Right lung (tissue), 5 donors: ENCODE data around the gene GRIK4. TPM values are rescaled to one million over a fixed set of nuclear protein-coding genes. Genes with fewer than 3 reads are reported as not detected.
A peak's percentile ranks its signal among the peaks of the same experiment; 100 is the strongest.
"Not testable (repeated sequence)": the region's sequence is repeated elsewhere in the genome, so short reads cannot be mapped to it uniquely, and the experiment has no call there.

ENCODE experiments used
- DNase-seq, 2 donors: peaks; one replicate each; pipeline ENCODE4 v3.0.0-alpha.2; 2013
- polyA plus RNA-seq, 5 donors: library from polyadenylated mRNA; unstranded; fragments of 120-200 nt; gene quantifications; one replicate each; pipeline versions ENCODE4 v1.2.1 to v1.2.3, GENCODE V29; 2013; ENCODE audit warnings: inconsistent platforms in 1 of 5, low replicate concordance in 1 of 5; ENCODE audit not compliant: insufficient read length in 5 of 5, insufficient read depth in 1 of 5

The GRIK4 gene
- polyA plus RNA-seq, 5 donors, result 6.3 to 10.2 (median 8.3) TPM

DNA sequence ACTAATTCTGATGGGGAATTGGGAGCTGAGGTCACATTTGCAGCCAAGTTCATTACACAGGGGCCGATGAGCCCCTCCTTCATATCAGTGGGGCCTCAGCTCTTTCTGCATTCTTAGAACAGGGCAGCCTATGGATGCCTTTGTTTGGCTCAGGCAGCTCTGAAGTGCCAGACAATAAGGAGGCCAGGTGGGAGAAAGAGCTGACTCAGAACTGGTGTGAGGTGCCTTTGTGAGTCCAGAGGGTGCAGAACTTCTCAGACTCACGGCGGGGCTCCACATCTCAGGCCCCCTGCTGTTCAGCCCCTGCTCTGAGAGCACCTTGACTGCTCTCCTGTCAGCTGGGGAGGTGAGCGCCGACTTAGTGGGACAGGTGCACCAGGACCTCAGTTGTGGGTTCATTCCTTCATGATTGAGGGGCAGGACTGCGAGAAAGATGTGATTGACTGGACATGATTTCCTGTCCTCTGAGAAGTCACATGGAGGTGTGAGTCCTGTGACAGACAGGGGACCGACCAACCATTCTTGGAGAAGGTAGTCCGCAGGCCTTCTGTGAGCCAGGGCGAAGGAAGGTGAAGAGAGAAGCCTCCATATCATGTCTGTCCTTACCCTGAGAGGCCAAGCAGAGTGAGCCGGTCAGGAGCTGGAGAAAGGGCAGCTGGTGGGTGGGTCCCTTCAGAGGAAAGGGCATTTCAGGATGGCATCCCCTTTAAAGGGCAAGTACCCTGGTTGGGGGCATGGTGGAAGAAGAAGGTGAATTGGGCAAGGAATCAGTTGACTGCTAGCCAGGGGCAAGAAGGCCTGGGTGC lies 267.3 kb downstream of the GRIK4 start:
- DNase-seq, result no peak

DNA sequence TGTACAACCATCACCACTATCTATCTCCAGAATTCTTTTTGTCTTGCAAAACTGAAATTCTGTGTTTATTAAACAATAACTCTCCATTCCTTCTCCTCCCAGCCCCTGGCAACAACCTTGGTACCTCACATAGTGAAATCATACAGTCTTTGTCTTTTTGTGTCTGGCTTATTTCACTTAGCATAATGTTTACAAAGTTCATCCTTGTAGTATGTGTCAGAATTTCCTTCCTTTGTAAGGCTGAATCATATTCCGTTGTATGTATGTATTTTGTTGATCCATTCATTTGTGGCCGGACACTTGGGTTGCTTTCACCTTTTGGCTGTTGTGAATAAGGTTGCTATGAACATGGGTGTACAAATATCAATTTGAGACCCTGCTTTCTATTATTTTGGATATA lies 268.7 kb downstream of the GRIK4 start:
- no peak for DNase-seq

DNA sequence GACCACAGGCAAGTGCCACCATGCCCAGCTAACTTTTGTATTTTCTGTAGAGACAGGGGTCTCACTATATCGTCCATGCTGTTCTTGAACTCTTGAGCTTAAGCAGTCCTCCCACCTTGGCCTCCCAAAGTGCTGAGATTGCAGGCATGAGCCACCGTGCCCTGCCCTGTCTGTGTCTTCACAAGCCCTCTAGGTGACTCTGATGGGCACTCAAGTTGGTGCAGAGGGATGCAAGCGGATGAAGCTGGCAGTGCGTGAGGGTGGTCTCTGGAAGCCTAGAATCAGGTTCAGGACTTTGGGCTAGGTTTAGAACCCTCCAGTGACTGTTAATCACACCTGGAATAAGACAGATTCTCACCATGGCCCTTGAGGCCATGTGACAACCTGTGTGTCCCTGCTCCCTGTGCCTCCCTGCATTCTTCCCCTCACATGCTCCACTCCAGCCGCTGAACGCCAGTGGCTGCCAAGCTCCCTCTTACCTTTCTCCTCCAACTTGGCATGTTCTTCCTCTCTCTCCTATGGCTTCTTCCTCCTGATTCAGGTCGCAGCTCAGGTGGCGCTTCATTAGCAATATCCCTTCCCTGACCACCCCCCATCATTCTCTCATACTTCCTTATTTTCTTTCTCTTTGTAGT lies 270.1 kb downstream of the GRIK4 start:
- no peak for DNase-seq

DNA sequence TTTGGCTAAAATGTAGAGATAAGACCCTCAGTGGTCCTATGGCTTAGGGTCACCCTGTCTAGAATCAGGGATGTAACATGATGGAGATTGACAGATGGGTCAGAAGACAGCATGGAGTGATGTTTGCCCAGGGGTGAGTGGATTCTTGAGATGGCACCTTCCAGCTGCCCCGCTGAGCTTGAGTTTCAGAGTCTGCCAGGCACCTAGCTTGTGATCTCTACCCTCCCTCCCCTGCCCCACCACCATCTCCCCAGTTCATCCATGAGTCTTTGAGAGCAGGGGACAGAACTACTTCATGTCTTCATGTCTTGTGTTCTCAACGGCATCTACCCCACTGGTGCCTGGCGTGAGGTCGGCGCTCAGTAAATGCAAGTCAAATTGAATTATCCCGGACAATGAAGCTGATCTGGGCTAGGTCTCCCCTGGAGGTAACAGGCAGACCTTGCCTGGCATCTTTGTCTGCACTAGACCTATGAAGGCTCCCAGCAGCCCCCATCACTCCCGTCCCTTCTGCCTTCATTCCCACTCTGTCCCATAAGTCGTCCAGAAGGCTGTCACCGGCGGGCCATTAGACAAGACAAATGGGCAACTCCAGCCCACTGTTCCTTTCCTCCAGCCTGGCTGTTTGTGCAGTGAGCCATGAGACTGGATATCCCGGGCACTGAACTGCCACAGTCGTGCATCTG lies 273.2 kb downstream of the GRIK4 start:
- no peak for DNase-seq

DNA sequence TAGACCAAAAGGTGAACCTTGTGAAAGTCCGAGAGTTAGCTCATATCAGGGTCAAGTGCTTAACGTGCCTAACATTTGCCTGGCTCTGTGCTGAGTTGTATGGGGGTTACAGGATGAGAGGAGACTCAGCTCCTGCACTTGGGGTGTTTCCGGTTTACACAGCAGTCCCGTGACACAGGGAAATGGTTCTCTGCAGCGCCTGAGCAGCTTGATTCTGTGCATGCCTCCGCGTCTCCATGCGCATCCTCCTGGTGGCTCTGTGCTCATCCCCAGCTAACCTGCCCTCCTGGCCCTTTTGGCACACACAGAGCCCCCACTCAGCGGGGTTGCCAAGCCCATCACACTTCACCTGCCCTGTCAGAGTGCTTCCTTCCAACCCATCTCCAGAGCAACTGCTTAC lies 274.0 kb downstream of the GRIK4 start:
- DNase-seq, result no peak

DNA sequence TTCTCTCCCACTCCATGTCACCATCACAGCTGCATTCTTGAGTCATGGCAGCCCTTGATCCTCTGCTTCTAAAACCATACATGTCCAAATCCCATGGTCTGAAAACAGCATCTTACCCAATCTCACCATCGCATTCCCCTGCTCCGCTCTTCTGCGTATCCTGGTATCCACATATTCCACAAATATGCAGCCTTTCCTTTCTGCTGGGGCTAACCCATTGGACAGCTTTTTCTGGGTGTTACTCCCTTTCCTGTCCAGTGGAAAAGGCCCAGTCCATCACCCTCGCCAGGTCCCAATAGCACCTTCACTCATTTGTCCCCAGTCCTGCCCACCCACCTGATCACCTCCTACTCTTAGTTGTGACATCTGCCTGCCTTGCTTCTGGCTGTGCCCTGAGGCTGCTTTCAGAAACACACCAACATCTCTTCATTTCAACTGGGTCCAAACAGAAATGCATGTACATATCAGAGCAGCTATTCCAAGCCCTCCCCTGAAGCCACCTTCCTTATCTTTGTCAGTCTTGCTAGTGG lies 274.7 kb downstream of the GRIK4 start:
- DNase-seq, result no peak

DNA sequence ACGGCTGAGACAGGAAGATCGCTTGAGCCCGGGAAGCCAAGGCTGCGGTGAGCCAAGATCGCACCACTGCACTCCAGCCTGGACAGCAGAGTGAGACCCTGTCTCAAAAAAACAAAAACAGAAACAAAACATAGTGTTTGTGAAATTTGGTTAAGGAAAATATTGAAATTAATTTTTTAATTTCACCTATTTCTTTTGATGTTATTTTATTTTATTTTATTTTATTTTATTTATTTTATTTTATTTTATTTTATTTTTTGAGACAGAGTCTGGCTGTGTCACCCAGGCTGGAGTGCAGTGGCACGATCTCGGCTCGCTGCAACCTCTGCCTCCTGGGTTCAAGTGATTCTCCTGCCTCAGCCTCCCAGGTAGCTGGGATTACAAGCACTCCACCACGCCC lies 275.7 kb downstream of the GRIK4 start:
- DNase-seq, result not testable (repeated sequence)

DNA sequence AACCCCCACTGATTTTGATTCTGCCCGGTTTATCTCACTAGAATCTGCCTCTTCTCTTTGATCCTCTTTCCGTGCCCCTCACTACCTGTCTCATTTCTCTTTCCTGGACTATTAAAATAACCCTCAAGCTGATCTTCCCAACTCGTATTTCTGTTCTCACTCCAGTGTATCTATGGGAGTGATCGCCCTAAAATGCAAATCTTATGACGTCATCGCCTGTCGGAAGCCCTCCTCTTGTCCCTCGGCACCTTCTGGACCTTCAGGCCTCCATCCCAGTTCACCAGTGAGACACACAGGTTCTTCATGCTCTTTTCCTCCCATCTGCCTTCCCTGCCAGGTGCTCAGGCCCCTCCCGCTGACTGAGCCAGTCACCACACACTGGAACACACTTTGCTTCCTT lies 277.8 kb downstream of the GRIK4 start:
- no peak for DNase-seq

DNA sequence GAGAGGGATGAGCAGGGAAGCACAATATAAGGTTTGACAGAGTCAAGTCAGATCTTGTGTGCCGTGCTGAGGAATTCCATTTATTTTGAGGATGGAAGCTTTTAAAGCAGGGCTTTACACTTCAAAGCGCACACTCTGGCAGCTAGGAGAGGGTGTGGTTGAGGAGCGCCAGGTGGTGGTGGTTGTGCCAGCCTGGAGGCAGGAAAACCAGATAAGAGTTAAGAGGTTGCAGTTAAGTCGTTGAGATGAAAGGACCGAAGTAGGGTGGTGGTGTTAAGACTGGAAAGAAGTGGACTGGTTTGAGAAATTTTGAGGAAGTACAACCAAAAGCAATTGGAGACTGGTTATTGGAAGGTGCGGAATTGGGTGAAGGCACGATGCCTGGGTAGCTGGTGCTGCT lies 280.8 kb downstream of the GRIK4 start:
- no peak for DNase-seq

DNA sequence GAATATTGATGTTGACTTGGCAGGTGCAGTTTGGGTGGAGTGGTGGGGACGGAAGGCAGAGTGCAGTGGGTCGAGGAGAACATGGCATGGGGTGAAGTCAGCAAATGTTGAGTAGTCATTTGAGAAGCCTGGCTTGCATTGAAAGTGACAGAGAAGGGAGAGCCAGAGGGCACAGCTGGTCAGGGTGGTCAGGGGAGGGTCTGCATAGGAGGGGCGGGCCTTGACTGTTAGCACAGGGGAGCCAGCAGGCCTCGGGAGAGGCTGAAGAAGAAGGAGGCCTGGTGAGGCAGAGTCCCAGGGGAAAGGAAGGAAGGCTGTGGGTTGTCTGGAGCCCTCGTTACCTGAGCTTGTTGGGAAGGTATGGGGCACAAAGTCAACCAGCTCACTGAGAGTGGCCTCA lies 281.6 kb downstream of the GRIK4 start:
- DNase-seq, result no peak

DNA sequence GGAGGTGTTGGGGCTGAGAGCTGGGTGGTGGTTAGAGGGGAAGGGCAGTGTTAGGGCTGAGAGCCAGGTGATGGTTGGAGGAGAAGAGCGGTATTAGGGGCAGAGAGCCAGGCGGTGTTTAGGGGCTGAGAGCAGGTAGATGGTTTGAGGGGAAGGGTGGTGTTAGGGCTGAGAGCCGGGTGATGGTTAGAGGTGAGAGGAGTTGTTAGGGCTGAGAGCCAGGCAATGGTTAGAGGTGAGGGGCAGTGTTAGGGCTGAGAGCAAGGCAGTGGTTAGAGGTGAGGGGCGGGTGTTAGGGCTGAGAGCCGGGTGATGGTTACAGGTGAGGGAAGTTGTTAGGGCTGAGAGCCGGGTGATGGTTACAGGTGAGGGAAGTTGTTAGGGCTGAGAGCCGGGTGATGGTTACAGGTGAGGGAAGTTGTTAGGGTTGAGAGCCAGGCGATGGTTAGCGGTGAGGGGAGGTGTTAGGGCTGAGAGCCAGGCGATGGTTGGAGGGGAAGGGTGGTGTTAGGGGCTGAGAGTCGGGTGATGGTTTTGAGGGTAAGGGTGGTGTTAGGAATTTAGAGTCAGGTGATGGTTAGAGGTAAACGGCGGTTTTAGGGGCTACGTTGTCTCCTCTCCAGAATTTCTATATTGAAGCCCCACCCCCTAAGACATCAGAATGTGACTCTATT lies 282.4 kb downstream of the GRIK4 start:
- DNase-seq, result no peak

DNA sequence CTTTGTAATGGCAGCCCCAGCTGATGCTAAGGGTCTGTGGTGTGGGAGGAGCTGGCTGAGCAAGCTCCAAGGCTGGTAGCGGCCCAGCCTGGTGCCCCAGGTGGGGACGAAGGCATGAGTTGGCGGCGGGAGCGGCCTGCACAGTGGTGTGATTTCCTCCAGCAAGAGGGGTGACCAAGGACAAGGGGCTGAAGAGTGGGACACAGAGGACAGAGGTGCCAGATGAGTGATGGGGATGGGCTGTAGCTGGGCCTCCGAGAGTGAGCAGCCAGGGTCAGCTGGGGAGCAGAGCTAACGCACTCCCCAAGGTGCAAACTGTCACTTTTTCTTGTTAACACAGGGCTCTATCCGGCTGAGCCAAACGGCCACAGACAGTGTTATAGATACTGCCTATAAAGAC lies 283.2 kb downstream of the GRIK4 start:
- DNase-seq, result no peak

DNA sequence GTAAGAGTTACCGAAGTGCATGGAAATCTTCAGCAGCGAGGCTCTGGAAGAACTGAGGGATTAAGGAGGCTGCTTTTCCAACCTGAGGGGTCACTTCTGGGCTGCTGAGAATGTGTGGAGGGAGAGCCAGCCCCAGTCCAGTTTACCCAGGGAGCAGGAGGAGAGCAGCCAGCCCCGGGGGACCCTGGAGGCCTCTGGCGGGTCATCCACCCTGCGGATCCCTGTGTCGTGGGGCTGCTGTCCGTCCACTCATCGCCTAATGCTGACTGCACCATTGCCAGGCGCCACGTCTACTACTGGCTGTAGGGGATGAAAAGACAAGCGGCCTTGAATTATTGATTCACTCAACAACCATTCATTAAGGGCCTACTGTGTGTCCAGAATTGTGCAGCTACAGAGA lies 283.6 kb downstream of the GRIK4 start:
- DNase-seq, result no peak

DNA sequence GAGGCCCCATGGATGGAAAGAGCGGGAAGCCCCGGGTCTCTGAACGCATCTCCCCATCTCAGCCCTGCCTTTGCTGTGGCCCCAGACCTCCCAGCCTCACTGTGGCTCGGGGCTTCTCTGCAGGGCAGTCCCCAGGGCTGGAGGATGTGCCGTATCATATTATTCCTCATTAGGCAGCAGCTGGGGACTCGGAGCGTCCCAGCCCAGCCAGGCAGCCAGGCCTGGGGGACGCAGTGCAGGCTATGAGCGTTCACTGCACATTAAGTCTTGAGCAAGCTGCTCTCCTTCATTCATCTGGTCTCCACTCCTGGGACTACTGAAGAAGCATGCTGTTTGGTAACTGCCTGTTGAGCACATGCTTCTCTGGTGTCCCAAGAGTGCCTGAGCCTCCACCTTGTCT lies 285.6 kb downstream of the GRIK4 start:
- peak; percentile 11 to 12 for DNase-seq

DNA sequence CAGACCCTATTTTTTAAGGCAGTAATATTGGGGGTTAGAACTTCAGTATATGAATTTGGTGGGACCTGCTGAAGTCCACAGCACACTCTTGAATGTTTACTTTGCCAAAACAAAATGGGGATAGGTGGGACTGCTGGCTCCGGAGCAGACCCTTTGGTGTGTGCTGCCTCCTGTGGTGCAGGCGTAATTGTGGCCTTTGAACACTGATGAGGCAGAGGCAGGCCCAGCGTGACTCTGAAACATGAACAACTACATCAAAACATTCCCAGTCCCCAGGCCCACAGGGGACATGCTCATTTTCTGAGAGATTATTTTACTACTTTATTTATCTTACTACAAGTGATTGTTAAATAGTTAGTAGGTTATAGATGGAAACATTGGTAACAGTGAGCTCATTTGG lies 287.3 kb downstream of the GRIK4 start:
- DNase-seq, result no peak

DNA sequence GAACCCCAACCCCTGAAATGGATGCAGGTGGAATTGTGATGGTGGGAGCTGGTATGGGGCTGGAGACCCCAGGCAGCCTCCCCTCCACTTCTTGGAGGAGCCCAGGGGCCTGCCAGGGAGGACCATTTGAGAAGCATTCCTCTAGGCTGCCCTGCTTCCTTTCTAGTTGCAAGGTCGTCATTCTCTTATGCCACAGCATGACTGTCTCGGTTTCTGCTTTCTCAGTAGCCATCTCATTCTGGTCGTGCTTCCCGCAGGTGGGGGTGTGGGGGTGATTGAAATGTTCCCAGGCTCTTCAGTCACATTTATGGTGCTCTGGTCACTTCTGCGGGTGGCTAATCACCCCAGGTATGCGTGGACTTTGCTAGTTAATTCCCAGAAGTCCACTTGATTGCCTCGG lies 288.7 kb downstream of the GRIK4 start:
- DNase-seq, result no peak

DNA sequence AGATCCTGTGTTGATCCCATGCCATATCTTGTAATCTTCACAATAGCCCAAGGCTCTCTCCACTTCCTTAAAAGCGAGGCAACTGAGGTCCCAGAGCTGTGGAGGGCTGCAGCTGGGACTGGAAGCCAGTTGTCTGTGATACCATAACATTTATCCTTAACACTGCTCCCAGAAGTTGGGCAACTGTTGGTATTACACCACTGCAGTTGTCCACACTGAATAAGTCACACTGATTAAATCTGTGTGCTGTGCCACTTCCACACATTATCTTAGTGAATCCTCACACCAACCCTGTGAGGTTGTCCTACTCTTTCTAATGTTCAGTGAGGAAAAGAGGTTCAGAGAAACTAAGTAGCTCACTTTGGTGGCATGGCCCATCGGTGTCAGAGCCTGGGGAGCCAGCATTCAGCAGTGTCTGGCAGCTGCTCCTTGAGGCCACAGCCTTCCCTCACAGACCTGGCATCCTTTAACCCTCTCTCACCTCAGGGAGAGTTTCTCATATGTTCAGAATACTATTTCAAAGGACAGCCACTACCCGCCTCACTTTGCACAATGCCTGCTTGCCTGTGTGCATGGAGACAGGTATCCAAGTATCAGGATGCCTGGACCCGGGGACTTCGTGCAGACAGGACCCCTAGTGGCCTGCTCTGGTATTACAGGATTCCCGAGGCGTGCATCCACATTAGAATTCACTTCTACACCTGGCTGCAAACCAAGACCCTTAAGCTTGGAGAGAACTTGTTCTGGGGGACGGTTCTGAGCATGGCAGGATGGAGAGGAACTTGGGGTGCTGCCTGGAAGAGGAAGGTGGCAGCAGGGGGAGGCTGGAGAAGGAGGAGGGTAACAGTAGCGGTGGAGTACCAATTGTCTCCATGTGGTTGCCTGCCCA lies 290.5 kb downstream of the GRIK4 start:
- DNase-seq, result peak; percentile 38 to 68

DNA sequence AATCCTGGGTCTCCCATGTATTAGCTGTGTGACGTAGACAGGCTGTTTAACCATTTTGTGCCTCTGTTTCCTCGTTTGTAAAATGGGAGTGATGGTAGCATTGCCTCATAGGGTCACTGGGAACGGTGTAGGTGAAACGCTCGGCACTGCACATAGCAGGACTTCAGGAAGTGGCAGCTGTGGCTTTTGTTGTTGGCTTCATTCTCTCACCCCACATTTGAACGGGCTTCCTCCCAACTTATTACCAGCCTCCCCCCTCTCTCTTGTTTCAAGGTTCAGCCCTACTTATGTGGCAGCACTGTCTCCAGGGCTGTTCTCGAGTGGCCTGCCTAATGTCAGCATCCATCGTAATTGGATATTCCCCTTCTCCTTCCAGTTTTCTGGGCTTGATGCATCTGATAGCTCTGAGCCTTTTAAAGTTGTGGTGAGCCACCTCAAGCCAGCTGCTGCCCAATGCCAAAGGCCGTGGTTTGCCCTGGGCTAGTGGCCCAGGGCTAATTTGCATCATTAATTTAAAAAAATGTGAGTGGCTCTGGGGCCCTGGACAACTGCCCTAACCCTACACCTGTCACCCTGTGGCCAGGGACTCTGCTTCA lies 294.5 kb downstream of the GRIK4 start:
- DNase-seq, result no peak

DNA sequence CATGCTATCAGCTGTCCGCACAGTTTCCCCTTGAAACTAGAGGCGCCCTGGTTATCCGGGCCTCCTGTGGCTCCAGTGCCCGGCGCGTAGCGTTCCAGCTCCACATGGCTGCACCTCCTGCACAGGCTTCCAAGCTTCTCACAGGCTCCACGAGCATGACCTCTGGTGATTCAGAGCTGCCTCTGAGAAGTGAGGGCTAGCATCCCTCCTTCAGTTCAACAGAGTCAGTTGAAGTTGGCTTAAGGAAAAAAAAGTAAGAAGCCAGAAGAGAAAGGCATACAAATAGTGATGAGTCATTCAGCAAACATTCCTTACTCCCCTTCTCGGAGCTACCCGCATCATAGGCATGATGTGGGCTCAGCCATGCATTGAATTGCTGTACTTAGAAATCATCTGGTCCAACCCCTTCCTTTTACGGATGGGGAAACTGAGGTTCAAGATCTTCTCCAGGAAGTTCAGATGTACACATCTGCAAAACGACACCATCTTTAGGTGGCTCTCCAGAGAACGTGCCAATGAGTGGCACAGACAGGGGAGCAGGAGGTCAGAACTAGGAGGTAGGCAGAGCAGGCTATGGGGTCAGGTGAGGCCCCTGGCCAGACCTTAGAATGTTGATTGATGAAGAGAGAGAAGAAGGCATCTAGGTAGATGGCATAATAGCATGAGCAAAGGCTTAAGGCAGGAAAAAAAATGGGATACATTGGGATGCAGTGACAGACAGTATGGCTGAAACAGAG lies 296.0 kb downstream of the GRIK4 start:
- DNase-seq, result no peak

DNA sequence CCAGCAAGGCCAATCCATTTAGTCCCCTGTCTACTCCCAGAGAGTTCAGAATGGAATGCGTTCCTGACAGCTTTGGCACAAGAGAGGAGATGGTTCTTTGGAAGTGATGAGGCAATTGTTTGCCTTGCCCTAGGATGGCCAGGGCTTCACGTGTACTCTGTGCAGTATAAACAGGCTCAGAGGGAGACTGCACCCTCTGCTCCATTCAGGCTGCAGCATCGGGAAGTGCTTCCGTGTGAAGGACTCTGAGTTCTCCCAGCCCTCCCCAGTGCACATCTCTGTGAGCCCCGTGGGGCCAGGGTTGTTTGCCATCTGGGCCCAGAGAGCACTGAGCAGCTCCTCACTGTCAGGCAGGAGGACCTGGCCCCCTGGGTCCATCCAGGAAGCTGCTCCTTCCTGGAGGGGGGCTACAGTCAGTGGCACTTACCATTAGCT lies 297.1 kb downstream of the GRIK4 start:
- no peak for DNase-seq
